NB4 (cell line): ENCODE measurements around the gene RGS3.
"Not testable (repeated sequence)": the region's sequence is repeated elsewhere in the genome, so short reads cannot be mapped to it uniquely, and the experiment has no call there.

ENCODE experiments used
- DNase-seq: peaks from one replicate; pipeline ENCODE4 v3.0.0; 2010; ENCODE audit warnings: low read depth
- H3K4me3 ChIP-seq: one replicate; pipeline ENCODE4 v1.5.1; 2011; ENCODE audit warnings: mild to moderate bottlenecking, low read depth, low read length, moderate library complexity
- CTCF ChIP-seq: IDR thresholded peaks from one replicate; pipeline ENCODE4 v1.5.1; 2012; ENCODE audit warnings: low read depth, low read length
- MAX ChIP-seq: IDR thresholded peaks from 2 replicates; pipeline ENCODE4 v1.6.1; 2011; ENCODE audit warnings: low read depth, low read length
- MYC ChIP-seq: IDR thresholded peaks from 2 replicates; pipeline ENCODE4 v1.6.1; 2011; ENCODE audit warnings: low read depth, low read length
- POLR2A ChIP-seq: IDR thresholded peaks from 2 replicates; pipeline ENCODE4 v1.6.1; 2011; ENCODE audit warnings: mild to moderate bottlenecking; ENCODE audit not compliant: insufficient read length; ENCODE audit errors: extremely low read depth

RGS3 gene

DNA sequence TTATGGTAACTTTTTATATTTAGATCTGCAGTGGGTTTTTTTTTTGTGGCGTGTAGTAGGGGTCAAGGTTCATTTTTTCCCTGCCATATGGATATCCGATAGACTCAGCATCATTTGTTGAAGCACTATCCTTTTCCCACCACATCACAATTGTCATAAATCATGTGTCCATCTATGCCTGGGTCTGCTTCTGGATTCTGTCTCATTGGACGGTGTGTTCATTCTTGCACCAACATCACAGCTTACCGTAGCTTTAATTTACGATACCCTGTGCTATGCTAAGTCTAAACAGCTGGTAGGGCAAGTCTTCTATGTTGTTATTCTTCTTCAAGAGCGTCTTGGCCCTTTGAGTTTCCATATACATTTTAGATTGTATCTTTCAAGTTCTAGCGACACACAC is 175.0 kb downstream of the RGS3 start:
- TF ChIP-seq MYC (no peak), POLR2A (no peak)
- no peak overlapping the region for H3K4me3 ChIP-seq
- DNase-seq, result no peak

DNA sequence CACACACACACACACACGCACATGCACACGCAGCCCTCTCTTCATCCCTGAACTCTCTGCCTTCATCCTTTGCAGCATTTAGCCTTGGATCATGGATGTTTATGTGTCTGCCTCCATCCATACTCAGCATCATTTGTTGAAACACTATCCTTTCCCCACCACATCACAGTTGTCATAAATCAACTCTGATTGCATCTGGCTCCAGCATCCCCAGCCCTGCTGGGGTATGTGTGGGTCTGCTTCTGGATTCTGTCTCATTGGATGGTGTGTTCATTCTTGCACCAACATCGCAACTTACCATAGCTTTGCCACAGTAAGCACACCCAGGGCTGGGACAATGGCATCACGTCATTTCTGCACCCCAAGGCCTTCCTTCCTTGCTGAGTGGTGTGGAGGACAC is 175.4 kb downstream of the RGS3 start:
- no peak for DNase-seq
- no peak overlapping the region for H3K4me3 ChIP-seq

GRCh38 chr9:113639411-113639970 is 176.0 kb downstream of the RGS3 start:
- not testable (repeated sequence) for DNase-seq, H3K4me3 ChIP-seq

More for the DNA sequence above, 175.4 kb downstream of the RGS3 start:
- TF ChIP-seq MYC (no peak), MAX (no peak), CTCF (no peak), POLR2A (no peak)

DNA sequence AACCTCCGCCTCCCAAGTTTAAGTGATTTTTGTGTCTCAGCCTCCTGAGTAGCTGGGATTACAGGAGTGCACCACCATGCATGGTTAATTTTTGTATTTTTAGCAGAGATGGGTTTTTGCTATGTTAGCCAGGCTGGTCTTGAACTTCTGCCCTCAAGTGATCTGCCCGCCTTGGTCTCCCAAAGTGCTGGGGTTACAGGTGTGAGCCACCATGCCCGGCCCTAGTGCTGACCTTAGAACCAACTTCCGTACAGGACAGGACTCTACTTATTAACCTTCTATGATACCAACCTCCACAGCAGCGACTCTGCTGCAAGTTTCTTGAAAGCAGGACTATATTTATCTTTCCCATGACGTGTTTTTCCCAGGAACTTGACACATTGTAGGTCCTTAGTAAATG is 176.9 kb downstream of the RGS3 start:
- TF ChIP-seq MYC, result no peak
- no peak for TF ChIP-seq MAX
- no peak for TF ChIP-seq POLR2A
- no peak for TF ChIP-seq CTCF
- no peak for DNase-seq
- H3K4me3 ChIP-seq, result no peak overlapping the region

GRCh38 chr9:113641100-113641885 is 177.8 kb downstream of the RGS3 start:
- TF ChIP-seq MAX (no peak), POLR2A (no peak), MYC (no peak), CTCF (no peak)
- no peak for DNase-seq
- H3K4me3 ChIP-seq, result no peak overlapping the region

DNA sequence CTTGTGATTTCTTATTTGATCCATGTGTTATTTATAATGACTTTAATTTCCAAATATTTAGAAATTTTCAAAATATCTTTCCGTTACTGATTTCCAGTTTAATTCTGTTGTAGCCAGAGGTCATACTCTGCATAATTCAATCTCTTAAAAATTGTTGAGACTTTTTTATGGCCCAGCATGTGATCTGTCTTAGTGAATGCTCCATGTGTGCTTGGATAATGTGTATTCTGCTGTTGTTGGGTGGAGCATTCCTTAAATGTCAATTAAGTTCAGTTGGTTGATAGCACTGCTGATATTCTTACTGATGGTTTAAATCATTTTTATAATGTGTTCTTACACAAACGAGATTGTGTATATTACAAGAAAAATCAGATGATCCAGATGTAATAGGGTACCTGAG is 180.8 kb downstream of the RGS3 start:
- no peak overlapping the region for H3K4me3 ChIP-seq
- TF ChIP-seq CTCF (no peak), MAX (no peak), POLR2A (no peak), MYC (no peak)
- DNase-seq, result no peak

DNA sequence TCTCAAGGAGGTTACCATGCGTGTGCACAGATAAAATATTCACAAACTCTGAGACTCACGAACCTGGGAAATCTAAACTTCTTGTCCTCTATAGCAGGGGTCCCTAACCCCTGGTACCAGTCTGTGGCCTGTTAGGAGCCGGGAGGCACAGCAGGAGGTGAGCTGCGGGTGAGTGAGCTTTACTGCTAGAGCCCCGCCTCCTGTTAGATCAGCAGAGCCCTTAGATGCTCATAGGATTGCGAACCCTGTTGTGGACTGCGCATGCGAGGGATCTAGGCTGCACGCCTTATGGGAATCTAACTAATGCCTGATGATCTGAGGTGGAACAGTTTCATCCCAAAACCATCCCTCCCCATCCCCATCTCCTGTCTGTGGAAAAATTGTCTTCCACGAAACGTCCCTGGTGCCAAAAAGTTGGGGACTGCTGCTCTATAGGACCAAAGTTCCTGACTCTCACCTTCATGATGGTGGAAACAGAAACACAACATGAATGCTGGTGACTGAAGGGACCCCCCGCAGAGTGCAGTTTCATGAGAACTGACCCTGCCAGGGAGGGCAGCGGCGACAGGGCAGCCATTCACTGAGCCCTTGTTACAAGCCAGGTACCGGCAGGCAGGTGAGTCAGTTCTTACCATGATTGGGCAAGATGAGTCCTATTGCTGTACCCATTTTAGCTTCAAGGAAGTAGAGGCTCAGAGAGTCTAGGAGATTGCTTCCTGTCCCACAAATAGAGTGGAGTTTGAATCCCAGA is 181.9 kb downstream of the RGS3 start:
- H3K4me3 ChIP-seq, result no peak overlapping the region
- no peak for DNase-seq
- TF ChIP-seq CTCF (no peak), MAX (no peak), MYC (no peak), POLR2A (no peak)
